Thyroid gland (tissue), 4 donors: ENCODE data around the gene LHFPL2. TPM values are rescaled to one million over a fixed set of nuclear protein-coding genes. Genes with fewer than 3 reads are reported as not detected.

Experiments used
- DNase-seq, 2 donors: peaks; one replicate each; pipeline ENCODE4 v3.0.0-alpha.2; 2019
- H3K27ac ChIP-seq, 3 donors: fragments of 200-600 bp; sonication (generic); 1 replicate in 2 of 3; 2 replicates in 1 of 3; pipeline ENCODE4 v1.5.1; 2016 to 2019; ENCODE audit warnings: mild to moderate bottlenecking in 1 of 3, moderate library complexity in 1 of 3
- H3K27me3 ChIP-seq: fragments of 200-600 bp; sonication (generic); one replicate; pipeline ENCODE4 v1.5.1; 2019
- H3K36me3 ChIP-seq, 2 donors: fragments of 200-600 bp; sonication (generic); one replicate each; pipeline ENCODE4 v1.5.1; 2016 to 2019
- H3K4me1 ChIP-seq, 2 donors: fragments of 200-600 bp; sonication (generic); one replicate each; pipeline ENCODE4 v1.5.1; 2017 to 2019
- H3K4me3 ChIP-seq, 3 donors: fragments of 200-600 bp; sonication (generic); replicated peaks in 1 of 3; 1 replicate in 2 of 3; 2 replicates in 1 of 3; pipeline ENCODE4 v1.5.1; 2016; ENCODE audit warnings: mild to moderate bottlenecking in 1 of 3
- H3K9me3 ChIP-seq: fragments of 200-600 bp; sonication (generic); one replicate; pipeline ENCODE4 v1.5.1; 2017
- CTCF ChIP-seq, 6 experiments: fragments of 200-600 bp in 3 of 6; fragments of 450-650 bp in 3 of 6; sonication (generic) in 3 of 6; IDR thresholded peaks; one replicate each; pipeline ENCODE4 v1.5.1; 2016 to 2019; ENCODE audit warnings: antibody characterized with exemption in 6 of 6, mild to moderate bottlenecking in 2 of 6, inconsistent platforms in 1 of 6, moderate library complexity in 1 of 6
- POLR2A ChIP-seq, 2 donors: fragments of 450-650 bp; IDR thresholded peaks; one replicate each; pipeline ENCODE4 v1.6.1; 2017; ENCODE audit warnings: antibody characterized with exemption in 2 of 2, mild to moderate bottlenecking in 2 of 2, moderate library complexity in 1 of 2
- WGBS, 2 donors: methylation state at CpG; one replicate each; pipeline ENCODE4 v1.1.5; 2017; 5-methylcytosine and 5-hydroxymethylcytosine counted together
- intact Hi-C: fragments of 100-400 bp; cut with DNase I; formaldehyde crosslinking; loops from one replicate; pipeline ENCODE4 v1.15.1; 2023
- total RNA-seq, 4 donors: library from RNA; depleted of rRNA; stranded (reverse); fragments of >200 nt; gene quantifications; one replicate each; pipeline ENCODE4 v1.2.3, GENCODE V29; 2016

LHFPL2 gene
- total RNA-seq, 4 donors from 2014 or later: 17.6 to 25.7 (median 23.7) TPM

- 98 to 100% methylated on average over 2 of the region's 2 CpGs for WGBS, 2 donors
- no peaks in the 10 kb centered on the region for H3K9me3 ChIP-seq
- DNase-seq: no peak
- peaks cover 0 to 15% of the 10 kb centered on the region in 2 donors for H3K4me1 ChIP-seq
- TF ChIP-seq CTCF (IDR thresholded peaks at IDR 0.05) (no peak), POLR2A (IDR thresholded peaks at IDR 0.05) (no peak)
- no peak overlapping the region for H3K27ac ChIP-seq
- no peak overlapping the region for H3K4me3 ChIP-seq
- H3K36me3 ChIP-seq: no peaks in the 10 kb centered on the region
- no peaks in the 10 kb centered on the region for H3K27me3 ChIP-seq
- intact Hi-C loops: no loop called here
These were observed 16.6 kb downstream of the LHFPL2 start for GRCh38 chr5:78631931-78632330.

- no peak for DNase-seq
- Histone ChIP-seq H3K4me3 (no peak overlapping the region), H3K4me1 (peaks cover 5 to 24% of the 10 kb centered on the region in 2 donors), H3K36me3 (no peaks in the 10 kb centered on the region), H3K27ac (no peak overlapping the region), H3K9me3 (no peaks in the 10 kb centered on the region), H3K27me3 (no peaks in the 10 kb centered on the region)
- TF ChIP-seq CTCF (IDR thresholded peaks at IDR 0.05): no peak
- TF ChIP-seq POLR2A (IDR thresholded peaks at IDR 0.05): no peak
- WGBS, 2 donors: 84% methylated on average over 6 of the region's 6 CpGs
- intact Hi-C loops: no loop called here
These were observed 18.5 kb downstream of the LHFPL2 start for GRCh38 chr5:78630047-78630446.

GRCh38 chr5:78629624-78630023 lies 18.9 kb downstream of the LHFPL2 start:
- no peaks in the 10 kb centered on the region for H3K9me3 ChIP-seq
- no peak overlapping the region for H3K4me3 ChIP-seq
- no peaks in the 10 kb centered on the region for H3K36me3 ChIP-seq
- no peak for TF ChIP-seq POLR2A (IDR thresholded peaks at IDR 0.05)
- TF ChIP-seq CTCF (IDR thresholded peaks at IDR 0.05): no peak
- H3K27ac ChIP-seq: no peak overlapping the region
- intact Hi-C loops: no loop called here
- DNase-seq: no peak
- H3K4me1 ChIP-seq: peaks cover 5 to 20% of the 10 kb centered on the region in 2 donors
- 87 to 92% methylated on average over 3 of the region's 3 CpGs for WGBS, 2 donors
- H3K27me3 ChIP-seq: no peaks in the 10 kb centered on the region

- Histone ChIP-seq H3K27me3 (no peaks in the 10 kb centered on the region), H3K27ac (no peak overlapping the region), H3K4me3 (no peak overlapping the region), H3K36me3 (no peaks in the 10 kb centered on the region), H3K9me3 (no peaks in the 10 kb centered on the region), H3K4me1 (peaks cover 5 to 12% of the 10 kb centered on the region in 2 donors)
- intact Hi-C loops: no loop called here
- 71 to 81% methylated on average over 5 of the region's 5 CpGs for WGBS, 2 donors
- DNase-seq: no peak
- TF ChIP-seq POLR2A (IDR thresholded peaks at IDR 0.05) (no peak), CTCF (IDR thresholded peaks at IDR 0.05) (no peak)
These were observed 20.1 kb downstream of the LHFPL2 start for GRCh38 chr5:78628270-78628992.

- Histone ChIP-seq H3K27ac (no peak overlapping the region), H3K27me3 (no peaks in the 10 kb centered on the region), H3K36me3 (no peaks in the 10 kb centered on the region), H3K9me3 (no peaks in the 10 kb centered on the region), H3K4me1 (peaks cover 5 to 12% of the 10 kb centered on the region in 2 donors), H3K4me3 (no peak overlapping the region)
- intact Hi-C loops: no loop called here
- TF ChIP-seq CTCF (IDR thresholded peaks at IDR 0.05) (no peak), POLR2A (IDR thresholded peaks at IDR 0.05) (no peak)
- DNase-seq: no peak
- 84 to 96% methylated on average over 6 of the region's 6 CpGs for WGBS, 2 donors
These were observed 20.8 kb downstream of the LHFPL2 start for GRCh38 chr5:78627766-78628165.
